ENCODE results near the gene DNAJC24.

DNA sequence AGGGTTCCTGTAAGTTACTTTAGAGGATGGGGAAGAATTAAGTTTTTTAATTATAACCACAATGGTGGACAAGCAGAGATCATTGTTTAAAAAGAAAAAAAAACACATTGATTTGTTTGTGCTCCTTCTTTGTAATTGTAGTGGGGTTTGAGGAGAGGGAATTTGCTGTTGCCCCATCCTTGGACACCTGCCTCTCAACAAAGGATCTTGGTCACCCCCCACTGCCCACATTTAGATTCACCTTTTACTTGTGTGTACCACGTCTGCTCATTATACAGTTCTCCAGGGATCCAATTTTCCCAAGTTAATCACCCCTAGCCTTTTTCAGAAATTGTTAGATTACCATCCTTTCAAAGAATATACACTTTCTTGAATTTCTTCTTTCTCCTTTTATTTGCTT, 53.0 kb downstream of the DNAJC24 start:
- TF ChIP-seq TAF1 (IDR thresholded peaks at IDR 0.05; ENCODE audit: low read depth, low read length) (no peak), POLR2A (IDR thresholded peaks at IDR 0.05; ENCODE audit: low read depth, low read length) (no peak), SPI1 (IDR thresholded peaks at IDR 0.05; ENCODE audit: low read depth, low read length) (no peak), POLR2AphosphoS5 (IDR thresholded peaks at IDR 0.05; ENCODE audit: low read depth, low read length) (no peak), PAX5 (IDR thresholded peaks at IDR 0.05; ENCODE audit: insufficient read depth, low read length, severe bottlenecking) (no peak)

All from GM12891 (cell line).